HepG2 (cell line): ENCODE results near the gene ITIH3. TPM values are rescaled to one million over a fixed set of nuclear protein-coding genes. Genes with fewer than 3 reads are reported as not detected.

Source experiments
- CBX2 ChIP-seq, 2 experiments: fragments of 200-600 bp in 1 of 2; sonication (generic); formaldehyde crosslinking in 1 of 2; IDR thresholded peaks; 2 replicates each; pipeline versions ENCODE4 v1.7.0 to v1.8.1; 2018 to 2022; ENCODE audit warnings: low read depth in 2 of 2, low read length in 1 of 2, mild to moderate bottlenecking in 1 of 2, missing genetic modification reagents in 1 of 2
- ESRRA ChIP-seq: sonication (generic); formaldehyde crosslinking; IDR thresholded peaks from 2 replicates; pipeline ENCODE4 v1.5.1; 2020; ENCODE audit warnings: mild to moderate bottlenecking, low read depth, missing genetic modification reagents
- FOXC1 ChIP-seq: sonication (generic); formaldehyde crosslinking; IDR thresholded peaks from 2 replicates; pipeline ENCODE4 v1.8.0; 2022; ENCODE audit warnings: mild to moderate bottlenecking, missing genetic modification reagents, borderline replicate concordance
- HNRNPL ChIP-seq: fragments of 200-400 bp; formaldehyde crosslinking; IDR thresholded peaks from 2 replicates; pipeline ENCODE4 v1.6.1; 2017; ENCODE audit warnings: mild to moderate bottlenecking, low read depth, low read length
- MAFF ChIP-seq: IDR thresholded peaks from 2 replicates; pipeline ENCODE4 v1.6.1; 2011; ENCODE audit warnings: low read depth, low read length, improper control_type of control experiment
- MED1 ChIP-seq: sonication (generic); formaldehyde crosslinking; IDR thresholded peaks from 2 replicates; pipeline ENCODE4 v1.4.0; 2020; ENCODE audit warnings: missing genetic modification reagents
- NFE2L2 ChIP-seq: fragments of 150-350 bp; IDR thresholded peaks from 2 replicates; pipeline ENCODE4 v1.6.1; 2014; ENCODE audit warnings: low read length
- NFIC ChIP-seq: IDR thresholded peaks from 2 replicates; pipeline ENCODE4 v1.6.1; 2012; ENCODE audit warnings: mild to moderate bottlenecking, low read length, inconsistent platforms
- PLSCR1 ChIP-seq: sonication (generic); formaldehyde crosslinking; IDR thresholded peaks from 2 replicates; pipeline ENCODE4 v1.5.0; 2020; ENCODE audit warnings: missing genetic modification reagents, mild to moderate bottlenecking, borderline replicate concordance
- POLR2AphosphoS5 ChIP-seq: IDR thresholded peaks from 2 replicates; pipeline ENCODE4 v1.6.1; 2012; ENCODE audit warnings: low read depth, low read length
- RBM39 ChIP-seq: fragments of 200-400 bp; formaldehyde crosslinking; IDR thresholded peaks from one replicate; pipeline ENCODE4 v1.6.1; 2018; ENCODE audit warnings: antibody characterized with exemption, mild to moderate bottlenecking, low read depth, low read length; ENCODE audit not compliant: poor library complexity, severe bottlenecking
- SCMH1 ChIP-seq: sonication (generic); formaldehyde crosslinking; IDR thresholded peaks from 2 replicates; pipeline ENCODE4 v1.9.0; 2021; ENCODE audit warnings: missing genetic modification reagents, mild to moderate bottlenecking, borderline replicate concordance
- TP53 ChIP-seq: sonication (generic); formaldehyde crosslinking; conservative IDR thresholded peaks from 2 replicates; pipeline ENCODE4 v1.4.0; 2020; ENCODE audit warnings: missing genetic modification reagents
- XRCC5 ChIP-seq: fragments of 200-400 bp; formaldehyde crosslinking; optimal IDR thresholded peaks from 2 replicates; pipeline ENCODE3; 2017; ENCODE audit warnings: mild to moderate bottlenecking, low read length
- ZKSCAN8 ChIP-seq: IDR thresholded peaks from 2 replicates; pipeline ENCODE4 v1.6.1; 2016; ENCODE audit warnings: borderline replicate concordance, missing genetic modification reagents, missing compliant biosample characterization
- ZNF274 ChIP-seq: sonication (generic); formaldehyde crosslinking; IDR thresholded peaks from 2 replicates; pipeline ENCODE4 v1.5.1; 2020; ENCODE audit warnings: mild to moderate bottlenecking, missing genetic modification reagents
- ZNF431 ChIP-seq: sonication (generic); formaldehyde crosslinking; IDR thresholded peaks from 2 replicates; pipeline ENCODE4 v1.9.0; 2022; ENCODE audit warnings: missing genetic modification reagents, low read depth, mild to moderate bottlenecking, borderline replicate concordance
- ZNF460 ChIP-seq: sonication (generic); formaldehyde crosslinking; IDR thresholded peaks from 2 replicates; pipeline ENCODE4 v1.5.1; 2020; ENCODE audit warnings: missing genetic modification reagents, mild to moderate bottlenecking, borderline replicate concordance
- ZNF543 ChIP-seq: sonication (generic); formaldehyde crosslinking; IDR thresholded peaks from 2 replicates; pipeline ENCODE4 v1.4.0; 2020; ENCODE audit warnings: mild to moderate bottlenecking, missing genetic modification reagents
- ZNF574 ChIP-seq: sonication (generic); formaldehyde crosslinking; IDR thresholded peaks from 2 replicates; pipeline ENCODE4 v1.4.0; 2020; ENCODE audit warnings: missing genetic modification reagents
- ZSCAN21 ChIP-seq: sonication (generic); formaldehyde crosslinking; IDR thresholded peaks from 2 replicates; pipeline ENCODE4 v1.8.0; 2022; ENCODE audit warnings: mild to moderate bottlenecking, missing genetic modification reagents, moderate library complexity, borderline replicate concordance
- polyA plus RNA-seq, 8 experiments: library from polyadenylated mRNA; depleted of rRNA in 3 of 8; stranded (reverse) in 7 of 8; unstranded in 1 of 8; fragments of >200 nt; fragmentation: Illumina TruSeq in 4 of 8; extraction: Trizol in 4 of 8; gene quantifications; 2 replicates each; pipeline versions ENCODE4 v1.2.1 to v1.2.3, GENCODE V29; 2011 to 2016; ENCODE audit warnings: low read depth in 4 of 8, missing spikeins in 1 of 8, mixed read lengths in 1 of 8; ENCODE audit not compliant: insufficient read depth in 1 of 8
- total RNA-seq, 5 experiments: library from RNA; depleted of rRNA; stranded (reverse); fragments of >200 nt; fragmentation: Illumina TruSeq; extraction: Trizol; gene quantifications; 2 replicates each; pipeline ENCODE4 v1.2.3, GENCODE V29; 2016; ENCODE audit warnings: low read depth in 1 of 5
- TF ChIP-seq, protein P1 (sequence below): sonication (generic); formaldehyde crosslinking; IDR thresholded peaks from 2 replicates; pipeline ENCODE4 v1.5.0; 2020; ENCODE audit warnings: missing genetic modification reagents
- TF ChIP-seq, protein P2 (sequence below): IDR thresholded peaks from 2 replicates; pipeline ENCODE4 v1.6.1; 2018; ENCODE audit warnings: missing genetic modification reagents

ITIH3 gene
- total and polyA plus RNA-seq, 2 of the 13 experiments (the other 11 are each of a cell fraction or from before 2014, with no cell fraction given): 105 to 632 TPM

DNA sequence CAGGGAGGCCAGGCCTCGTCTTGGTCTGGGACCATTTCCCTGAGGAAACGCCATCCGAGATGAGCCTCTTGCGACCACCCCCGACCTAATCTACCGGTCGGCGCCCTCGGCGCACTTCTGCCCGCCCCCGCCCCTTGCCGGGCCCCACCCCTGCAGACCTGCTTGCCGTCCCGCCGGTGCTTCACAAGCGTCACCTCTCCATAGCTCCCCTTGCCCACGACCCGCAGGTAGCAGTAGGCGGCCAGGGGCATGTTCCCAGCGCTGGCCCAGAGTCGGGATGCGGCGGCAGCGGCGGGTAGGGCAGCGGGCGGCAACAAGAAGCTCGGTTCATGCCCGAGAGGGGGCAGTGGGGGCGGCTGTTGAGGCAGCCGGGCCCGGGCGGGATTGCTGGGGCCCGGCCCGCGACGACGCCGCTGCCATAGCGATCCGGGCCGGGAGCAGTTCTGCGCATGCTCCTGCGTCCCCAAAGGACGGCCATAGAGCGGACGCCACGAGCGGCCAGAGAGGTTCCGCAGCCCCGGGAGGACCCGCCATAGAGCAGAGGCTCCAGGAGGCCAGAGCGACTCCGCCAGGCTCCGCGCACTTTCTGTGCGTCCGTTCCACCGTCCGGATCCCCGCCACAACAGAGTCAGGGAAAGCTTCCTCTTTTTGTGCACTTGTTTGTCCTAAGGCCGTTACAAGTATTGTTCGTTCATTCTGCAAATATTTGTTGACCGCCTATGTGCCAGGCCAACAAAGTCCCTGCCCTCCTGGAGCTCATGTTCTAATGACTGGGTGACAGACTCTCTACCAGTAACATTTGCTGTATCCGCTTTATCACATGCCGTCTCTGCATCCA, 23.9 kb upstream of the ITIH3 start, which contains the start of gene NEK4 (continued):
- TF ChIP-seq PLSCR1 (CRISPR knock-in tag) (no peak), ZSCAN21 (CRISPR knock-in tag) (no peak), NFE2L2 (no peak), CBX2 (IDR thresholded peaks at IDR 0.05; ENCODE audit: low read depth, low read length) (no peak), CBX2 (CRISPR knock-in tag; IDR thresholded peaks at IDR 0.05; ENCODE audit: low read depth) (no peak), ZNF274 (CRISPR knock-in tag) (peak; percentile 68; the same call in 1 of the 2 replicates), TP53 (CRISPR knock-in tag) (no peak; the same call in 1 of the 2 replicates), NFIC (0 out of 2 replicates have a peak, but pooled peaks have one; percentile 39), SCMH1 (CRISPR knock-in tag) (no peak), XRCC5 (peak; percentile 78), MED1 (CRISPR knock-in tag) (peak; percentile 62; the same call in 1 of the 2 replicates), ZNF460 (CRISPR knock-in tag) (peak; percentile 26; the same call in 1 of the 2 replicates), HNRNPL (no peak), ESRRA (CRISPR knock-in tag) (no peak), FOXC1 (CRISPR knock-in tag) (peak; percentile 33; the same call in 1 of the 2 replicates), ZNF543 (CRISPR knock-in tag) (0 out of 2 replicates have a peak, but pooled peaks have one; percentile 19), POLR2AphosphoS5 (peak; percentile 95), RBM39 (peak; percentile 49), ZNF431 (peak; percentile 70; the same call in 1 of the 2 replicates), ZNF574 (CRISPR knock-in tag) (peak; percentile 100), ZKSCAN8 (peak; percentile 24; the same call in 1 of the 2 replicates), MAFF (no peak)
- TF ChIP-seq, protein P1, sequence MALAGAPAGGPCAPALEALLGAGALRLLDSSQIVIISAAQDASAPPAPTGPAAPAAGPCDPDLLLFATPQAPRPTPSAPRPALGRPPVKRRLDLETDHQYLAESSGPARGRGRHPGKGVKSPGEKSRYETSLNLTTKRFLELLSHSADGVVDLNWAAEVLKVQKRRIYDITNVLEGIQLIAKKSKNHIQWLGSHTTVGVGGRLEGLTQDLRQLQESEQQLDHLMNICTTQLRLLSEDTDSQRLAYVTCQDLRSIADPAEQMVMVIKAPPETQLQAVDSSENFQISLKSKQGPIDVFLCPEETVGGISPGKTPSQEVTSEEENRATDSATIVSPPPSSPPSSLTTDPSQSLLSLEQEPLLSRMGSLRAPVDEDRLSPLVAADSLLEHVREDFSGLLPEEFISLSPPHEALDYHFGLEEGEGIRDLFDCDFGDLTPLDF: peak; percentile 90
- TF ChIP-seq, protein P2, sequence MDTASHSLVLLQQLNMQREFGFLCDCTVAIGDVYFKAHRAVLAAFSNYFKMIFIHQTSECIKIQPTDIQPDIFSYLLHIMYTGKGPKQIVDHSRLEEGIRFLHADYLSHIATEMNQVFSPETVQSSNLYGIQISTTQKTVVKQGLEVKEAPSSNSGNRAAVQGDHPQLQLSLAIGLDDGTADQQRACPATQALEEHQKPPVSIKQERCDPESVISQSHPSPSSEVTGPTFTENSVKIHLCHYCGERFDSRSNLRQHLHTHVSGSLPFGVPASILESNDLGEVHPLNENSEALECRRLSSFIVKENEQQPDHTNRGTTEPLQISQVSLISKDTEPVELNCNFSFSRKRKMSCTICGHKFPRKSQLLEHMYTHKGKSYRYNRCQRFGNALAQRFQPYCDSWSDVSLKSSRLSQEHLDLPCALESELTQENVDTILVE (CRISPR knock-in tag): peak; percentile 92
